Fibroblast of skin of left quadriceps (primary cell): ENCODE data around the gene GATAD2A.
A peak's percentile ranks its signal among the peaks of the same experiment; 100 is the strongest.

Experiments used
- DNase-seq, 2 experiments: peaks; one replicate each; pipeline ENCODE4 v3.0.0-alpha.2; 2013; ENCODE audit warnings: low read depth in 2 of 2

Gene GATAD2A

DNA sequence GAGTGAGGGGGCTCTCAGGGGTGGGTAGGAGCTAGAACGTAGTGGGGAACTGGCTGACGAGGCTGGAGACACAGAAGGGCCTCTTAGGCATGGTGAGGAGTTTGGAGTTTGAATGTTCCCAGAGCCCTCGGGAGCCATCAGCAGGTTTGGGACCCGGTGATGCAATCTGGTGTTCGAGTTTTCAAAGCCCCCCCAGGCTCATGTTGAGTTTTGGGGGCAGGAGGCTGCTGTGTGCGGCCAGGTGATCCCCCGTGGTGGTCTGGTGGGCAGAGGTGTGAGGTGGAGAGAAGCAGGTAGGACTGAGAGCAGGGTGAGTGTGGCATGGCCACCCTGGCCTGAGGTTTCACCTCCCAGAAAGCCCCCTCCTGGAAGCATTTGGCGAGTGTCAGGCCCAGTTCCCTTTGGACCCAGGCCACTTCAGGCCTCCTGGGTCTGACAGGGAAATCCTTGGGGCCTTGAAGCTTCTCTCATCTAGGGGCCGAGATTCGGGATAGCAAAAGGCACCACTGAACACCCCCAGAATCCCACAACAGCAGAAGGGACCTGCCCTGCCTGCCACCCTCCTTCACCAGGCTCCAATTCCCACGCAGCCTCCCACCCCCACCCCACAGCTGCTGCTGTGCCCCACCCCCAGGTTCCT is 124.4 kb downstream of the GATAD2A start:
- DNase-seq, result no peak

DNA sequence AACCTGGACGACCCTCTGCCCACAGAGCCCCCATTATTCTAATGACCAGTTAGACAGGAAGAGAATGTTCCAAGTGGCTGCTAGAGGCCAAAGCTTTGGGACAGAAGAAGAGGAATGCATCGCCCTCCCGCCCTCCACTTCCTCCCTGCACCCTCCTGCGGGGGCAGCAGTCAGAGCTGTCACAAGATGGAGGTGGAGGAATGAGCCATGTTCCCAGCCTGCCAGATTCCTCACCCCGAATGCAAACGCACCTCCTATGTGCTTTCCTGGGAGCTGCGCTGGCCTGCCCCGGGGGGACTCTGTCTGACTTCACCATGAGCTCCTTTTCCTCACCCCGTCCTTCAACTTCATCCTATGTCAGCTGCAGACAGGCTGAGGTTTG is 124.9 kb downstream of the GATAD2A start:
- DNase-seq, result no peak

DNA sequence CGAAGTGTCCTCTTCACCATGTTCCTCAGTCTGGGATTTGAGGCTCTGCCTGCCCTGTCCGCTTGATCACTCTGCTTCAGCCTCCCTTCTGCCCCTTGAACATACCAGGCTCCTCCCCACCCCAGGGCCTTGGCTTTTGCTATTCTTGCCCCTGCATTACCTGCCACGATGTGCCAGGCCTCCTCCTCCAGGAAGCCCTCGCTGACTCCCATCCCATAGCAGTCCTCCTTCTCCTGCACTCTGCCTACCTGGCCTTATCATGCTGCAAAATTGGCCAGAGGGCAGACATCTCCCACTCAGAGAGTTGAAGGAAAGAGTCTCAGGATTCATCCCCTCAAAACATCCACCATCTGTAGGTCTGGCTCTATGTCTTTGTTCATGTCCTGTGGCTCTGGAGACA is 125.4 kb downstream of the GATAD2A start:
- no peak for DNase-seq

DNA sequence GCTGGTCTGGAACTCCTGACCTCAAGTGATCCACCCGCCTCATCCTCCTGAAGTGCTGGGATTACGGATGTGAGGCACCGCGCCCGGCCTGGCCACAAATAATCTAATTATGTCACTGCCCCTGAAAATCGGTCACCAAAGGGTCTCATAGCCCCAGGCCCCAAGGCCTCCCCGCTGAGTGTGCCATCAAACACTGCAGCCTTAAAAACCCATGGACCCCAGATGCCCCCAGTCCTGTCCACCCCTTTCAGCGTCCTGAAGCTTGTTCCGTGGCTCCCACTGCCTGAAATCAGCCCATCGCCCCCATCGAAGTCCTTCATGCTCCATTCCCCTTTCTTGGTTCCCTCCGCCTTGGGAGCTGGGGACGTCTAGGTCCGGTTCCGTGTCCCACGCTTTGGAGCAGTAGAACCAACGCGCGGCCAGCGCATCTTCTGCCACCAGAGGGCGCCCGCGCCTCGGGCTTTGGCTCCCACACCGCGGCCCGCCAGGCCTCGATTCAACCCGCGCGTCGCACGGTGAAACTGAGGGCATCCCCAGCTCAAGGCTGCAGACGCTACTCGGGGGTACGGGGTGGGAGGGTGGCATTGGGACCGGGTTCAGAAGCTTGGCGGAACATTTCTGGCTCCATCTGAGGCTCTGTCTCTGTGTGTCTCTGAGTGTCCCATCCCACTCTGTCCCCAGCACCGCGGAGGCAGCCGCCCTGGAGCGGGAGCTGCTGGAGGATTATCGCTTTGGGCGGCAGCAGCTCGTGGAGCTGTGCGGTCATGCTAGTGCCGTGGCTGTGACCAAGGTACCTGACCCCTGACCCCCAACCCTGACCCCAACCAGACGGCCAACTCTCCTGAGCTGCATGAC is 126.7 kb downstream of the GATAD2A start:
- DNase-seq, result peak; percentile 27 to 34

DNA sequence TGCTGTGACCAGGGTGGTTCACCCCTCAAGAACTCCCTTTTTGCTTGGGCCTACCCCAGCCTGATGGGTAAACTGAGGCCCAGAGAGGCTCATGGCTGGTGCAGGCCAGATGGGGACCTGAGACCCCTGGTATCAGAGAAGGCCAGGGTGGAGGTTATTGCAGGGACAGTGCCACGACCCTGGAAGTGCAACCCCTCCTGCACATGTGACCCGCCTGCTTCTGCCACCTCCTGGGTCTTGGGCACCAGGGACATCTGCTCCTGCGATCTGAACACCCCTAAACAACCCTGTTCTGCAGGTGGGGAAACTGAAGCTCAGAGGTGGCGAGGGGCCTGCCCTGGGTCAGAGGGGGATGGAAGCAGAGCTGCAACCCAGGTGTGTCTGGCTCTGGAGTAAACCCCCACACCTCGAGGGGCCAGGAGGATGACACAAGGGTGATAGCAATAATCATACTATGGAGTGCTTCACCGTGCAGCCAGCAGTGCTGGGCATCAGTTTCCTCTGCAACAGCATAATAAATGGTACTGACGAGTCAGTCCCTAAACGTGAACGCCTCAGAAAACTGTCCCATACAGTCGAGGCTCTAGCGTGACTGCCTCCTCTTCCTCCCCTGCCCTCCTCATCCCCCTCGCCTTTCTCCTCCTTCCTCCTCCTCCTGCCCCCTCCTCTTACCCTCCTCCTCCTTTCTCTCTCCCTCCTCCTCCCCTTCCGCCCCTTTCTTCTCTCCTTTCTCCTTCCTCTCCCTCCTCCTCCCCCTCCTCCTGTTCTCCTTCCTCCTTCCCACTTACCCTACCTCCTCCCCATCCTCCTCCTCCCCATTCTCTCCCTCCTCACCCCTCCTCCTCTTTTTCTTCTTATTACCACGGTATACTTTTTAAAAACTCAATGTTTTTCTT is 127.6 kb downstream of the GATAD2A start:
- no peak for DNase-seq

DNA sequence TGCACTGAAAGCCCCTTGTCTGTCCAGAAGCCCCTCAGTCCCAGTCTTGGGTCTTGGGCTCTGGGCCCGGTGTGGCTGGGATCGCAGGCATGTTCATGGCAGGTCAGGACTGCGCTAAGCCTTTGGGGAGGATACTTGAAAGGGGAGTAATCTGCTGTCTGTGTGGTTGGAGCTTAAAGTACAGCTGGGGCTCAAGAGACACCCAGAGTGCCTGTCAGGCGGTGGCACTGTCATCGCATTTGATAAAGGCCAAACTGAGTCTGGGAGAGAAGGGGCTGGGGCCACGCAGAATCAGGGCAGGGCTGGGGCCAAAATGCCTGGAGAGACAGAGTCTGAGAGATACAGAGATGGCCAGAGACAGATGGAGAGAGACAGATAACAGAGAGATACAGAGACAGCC is 128.4 kb downstream of the GATAD2A start:
- DNase-seq, result no peak

DNA sequence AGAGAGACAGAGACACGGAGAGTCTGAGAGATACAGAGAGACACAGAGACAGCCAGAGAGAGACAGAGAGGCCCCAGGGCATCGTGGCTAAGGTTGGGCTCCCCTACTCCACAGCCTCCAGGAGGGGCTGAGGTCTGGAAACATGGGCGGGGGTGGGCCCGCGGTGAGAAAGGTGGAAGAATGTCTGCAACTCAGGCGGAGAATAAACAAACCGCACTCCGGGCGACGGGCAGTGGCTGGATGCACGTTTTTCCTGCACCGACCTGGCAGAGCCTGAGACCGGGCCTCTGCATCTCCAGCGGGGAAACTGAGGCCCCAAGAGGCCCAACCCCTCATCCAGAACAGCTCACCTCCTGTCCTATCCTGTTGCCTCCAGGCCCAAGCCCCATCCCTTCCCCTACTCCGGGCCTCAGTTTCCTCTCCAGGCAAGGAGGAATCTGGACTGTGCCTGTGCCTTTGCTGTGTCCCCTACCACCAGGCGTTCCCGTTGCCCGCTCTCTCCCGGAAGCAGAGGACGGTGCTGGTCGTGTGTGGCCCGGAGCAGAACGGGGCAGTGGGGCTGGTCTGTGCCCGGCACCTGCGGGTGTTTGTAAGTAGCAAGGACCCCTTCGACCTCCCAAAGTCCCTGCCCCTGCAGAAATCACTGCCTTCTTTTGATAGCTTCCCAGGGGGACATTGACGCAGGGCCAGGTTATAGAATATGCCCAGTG is 129.2 kb downstream of the GATAD2A start:
- DNase-seq, result no peak

DNA sequence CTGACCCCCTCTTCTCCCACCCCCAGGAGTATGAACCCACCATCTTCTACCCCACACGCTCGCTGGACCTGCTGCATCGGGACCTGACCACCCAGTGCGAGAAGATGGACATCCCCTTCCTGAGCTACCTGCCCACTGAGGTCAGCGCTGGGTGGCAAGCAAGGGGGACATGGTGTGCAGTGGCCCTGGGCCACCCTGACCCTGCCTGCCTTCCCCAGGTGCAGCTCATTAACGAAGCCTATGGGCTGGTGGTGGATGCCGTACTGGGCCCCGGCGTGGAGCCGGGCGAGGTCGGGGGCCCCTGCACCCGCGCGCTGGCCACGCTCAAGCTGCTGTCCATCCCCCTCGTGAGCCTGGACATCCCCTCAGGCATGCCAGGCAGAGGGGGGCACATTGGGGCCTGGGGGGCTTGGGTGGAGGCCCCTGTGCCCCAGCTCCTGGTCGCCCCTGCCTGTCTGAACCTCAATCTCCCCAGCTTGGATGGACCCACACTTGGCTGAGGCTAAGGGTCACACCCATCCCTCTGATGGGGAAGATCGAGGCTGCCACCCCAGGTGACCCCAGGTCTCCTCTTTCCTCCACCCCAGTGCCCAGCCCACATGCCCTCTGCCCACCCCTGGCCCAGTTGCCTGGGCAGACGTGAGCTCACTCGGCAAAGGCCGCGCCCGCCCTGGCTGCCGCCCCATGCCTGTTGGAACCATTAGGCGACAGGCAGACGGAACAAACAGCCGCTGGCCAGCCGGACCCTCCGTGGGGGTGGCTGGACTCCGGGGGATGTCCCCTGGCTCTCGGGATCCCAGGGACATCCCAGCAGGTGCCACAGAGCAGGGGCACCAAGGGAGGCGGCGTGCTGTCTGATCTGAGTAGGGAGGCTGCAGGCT is 130.1 kb downstream of the GATAD2A start:
- no peak for DNase-seq

DNA sequence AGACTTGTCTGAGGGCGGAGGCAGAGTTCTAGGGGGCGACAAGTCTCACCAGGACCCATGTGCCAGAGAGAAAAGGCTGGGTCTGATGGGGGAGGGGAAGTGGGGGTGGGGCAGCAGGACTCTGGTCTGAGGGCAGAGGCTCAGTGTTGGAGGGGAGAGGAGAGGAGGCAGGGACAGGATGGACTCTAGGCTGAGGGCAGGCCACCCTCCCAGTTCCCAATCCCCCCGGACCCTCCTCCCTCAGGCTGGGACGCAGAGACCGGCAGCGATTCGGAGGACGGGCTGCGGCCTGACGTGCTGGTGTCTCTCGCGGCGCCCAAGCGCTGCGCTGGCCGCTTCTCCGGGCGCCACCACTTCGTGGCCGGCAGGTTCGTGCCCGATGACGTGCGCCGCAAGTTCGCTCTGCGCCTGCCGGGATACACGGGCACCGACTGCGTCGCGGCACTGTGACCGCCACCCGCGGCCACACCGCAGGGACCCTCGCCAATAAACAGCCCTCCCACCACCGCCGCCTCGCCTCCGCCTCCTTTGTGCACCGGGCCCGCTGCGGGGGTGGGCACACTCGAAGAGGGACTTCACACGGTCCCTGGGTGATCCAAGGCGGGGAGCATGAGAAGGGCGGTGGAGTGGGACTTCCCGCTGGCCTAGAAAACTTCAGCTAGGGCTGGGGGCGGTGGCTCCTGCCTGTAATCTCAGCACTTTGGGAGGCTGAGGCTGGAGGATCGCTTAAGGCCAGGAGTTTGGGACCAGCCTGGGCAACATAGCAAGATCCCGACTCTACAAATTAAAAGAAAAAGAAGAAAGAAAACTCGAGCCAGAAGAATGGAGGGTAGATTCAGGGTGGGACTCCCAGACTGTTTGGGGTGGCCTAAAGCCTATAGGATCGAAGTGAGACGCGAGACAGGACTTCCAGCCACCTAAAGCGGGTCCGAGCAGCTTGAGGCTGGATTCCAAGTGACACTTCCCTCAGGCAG is 131.9 kb downstream of the GATAD2A start:
- DNase-seq, result no peak

DNA sequence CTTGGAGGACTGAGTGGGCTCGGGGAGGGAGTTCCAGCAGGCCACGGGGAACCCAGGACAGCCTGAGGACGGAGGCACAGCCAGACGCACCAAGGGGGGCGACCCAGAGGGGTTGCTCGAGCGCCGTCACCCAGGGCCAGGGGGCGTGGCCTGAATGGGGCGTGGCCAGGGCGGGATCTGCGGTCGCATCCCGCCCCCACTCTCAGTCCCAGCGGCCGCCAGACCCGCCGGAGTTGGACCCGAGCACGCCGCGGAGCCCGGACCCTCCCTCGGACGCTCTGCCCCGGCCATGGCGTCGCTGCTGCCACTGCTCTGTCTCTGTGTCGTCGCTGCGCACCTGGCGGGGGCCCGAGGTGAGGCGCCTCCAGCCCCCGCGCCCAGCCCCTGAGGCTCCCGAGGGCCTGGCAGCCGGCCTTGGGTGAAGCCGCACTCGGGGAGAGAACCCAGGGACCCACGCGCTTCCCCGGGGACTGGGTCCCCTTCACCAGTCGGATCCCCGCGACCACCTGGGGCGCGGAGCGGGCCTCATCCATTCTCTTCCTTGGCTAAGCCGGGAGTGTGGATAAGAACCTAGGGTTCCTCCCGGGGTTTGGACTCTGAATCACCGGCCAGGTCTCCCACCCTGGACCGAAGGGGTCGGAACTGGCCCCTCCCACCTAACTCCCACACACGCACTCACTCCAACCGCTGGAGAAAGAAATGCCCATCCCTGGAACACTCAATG is 132.7 kb downstream of the GATAD2A start, which contains the start of gene CILP2:
CILP2 (plus strand) TSS at position 205 of the 724 bp plus-strand sequence; CDS start at position 290, 85 bp downstream.
- no peak for DNase-seq

DNA sequence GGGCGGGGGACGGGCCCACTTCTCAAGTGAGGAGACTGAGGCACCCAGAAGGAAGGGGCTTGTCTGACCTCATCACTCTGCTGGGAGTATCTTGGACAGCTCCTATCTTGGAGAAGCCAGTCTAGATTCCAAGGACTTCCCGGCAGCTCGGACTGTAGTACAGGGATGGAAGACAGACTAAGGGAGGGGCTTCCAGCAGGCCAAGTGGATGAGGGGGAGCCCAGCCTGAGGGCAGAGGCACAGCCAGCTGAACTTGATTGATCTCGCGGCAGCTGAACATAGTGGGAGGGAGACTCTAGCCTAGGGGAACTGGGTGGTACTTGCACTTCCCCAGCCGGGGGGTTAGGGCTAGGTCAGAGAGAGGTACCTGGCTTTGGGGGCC is 133.3 kb downstream of the GATAD2A start:
- no peak for DNase-seq

DNA sequence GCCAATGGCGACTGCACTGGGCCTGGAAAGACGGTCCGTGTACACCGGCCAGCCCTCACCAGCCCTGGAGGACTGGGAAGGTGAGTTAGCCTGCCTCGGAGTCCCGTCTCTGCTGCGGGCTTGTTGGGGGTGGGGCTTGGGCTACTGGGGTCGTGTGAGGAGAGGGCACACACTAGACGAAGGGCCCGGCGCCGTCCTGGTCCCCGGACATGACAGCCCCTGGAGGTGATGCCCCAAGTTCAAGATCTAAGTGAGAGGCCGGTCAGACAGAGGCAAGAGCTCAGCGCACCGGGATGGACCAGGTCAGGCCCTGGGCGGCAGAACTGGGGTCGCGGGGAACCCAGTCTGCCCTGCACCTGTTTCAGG is 134.2 kb downstream of the GATAD2A start:
- DNase-seq, result no peak

DNA sequence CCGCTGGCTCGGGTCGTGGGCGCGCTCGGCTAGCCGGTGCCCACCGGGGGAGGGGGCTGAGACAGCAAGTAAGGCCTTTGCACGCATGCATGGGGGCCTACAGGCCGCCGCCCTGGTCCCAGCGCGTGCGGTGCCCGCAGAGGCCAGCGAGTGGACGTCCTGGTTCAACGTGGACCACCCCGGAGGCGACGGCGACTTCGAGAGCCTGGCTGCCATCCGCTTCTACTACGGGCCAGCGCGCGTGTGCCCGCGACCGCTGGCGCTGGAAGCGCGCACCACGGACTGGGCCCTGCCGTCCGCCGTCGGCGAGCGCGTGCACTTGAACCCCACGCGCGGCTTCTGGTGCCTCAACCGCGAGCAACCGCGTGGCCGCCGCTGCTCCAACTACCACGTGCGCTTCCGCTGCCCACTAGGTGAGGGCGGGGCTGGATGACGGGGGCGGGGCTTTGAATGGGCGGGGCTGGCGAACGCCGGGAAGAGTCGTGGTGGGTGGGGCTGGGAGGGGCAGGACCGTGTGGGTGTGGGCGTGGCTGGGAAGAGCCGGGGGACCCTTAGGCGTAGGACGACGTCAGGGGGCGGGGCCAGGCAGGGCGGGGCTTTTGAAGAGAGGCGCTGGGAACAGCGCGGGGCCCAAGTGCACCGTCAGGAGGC is 134.7 kb downstream of the GATAD2A start:
- peak; percentile 29 to 35 for DNase-seq

DNA sequence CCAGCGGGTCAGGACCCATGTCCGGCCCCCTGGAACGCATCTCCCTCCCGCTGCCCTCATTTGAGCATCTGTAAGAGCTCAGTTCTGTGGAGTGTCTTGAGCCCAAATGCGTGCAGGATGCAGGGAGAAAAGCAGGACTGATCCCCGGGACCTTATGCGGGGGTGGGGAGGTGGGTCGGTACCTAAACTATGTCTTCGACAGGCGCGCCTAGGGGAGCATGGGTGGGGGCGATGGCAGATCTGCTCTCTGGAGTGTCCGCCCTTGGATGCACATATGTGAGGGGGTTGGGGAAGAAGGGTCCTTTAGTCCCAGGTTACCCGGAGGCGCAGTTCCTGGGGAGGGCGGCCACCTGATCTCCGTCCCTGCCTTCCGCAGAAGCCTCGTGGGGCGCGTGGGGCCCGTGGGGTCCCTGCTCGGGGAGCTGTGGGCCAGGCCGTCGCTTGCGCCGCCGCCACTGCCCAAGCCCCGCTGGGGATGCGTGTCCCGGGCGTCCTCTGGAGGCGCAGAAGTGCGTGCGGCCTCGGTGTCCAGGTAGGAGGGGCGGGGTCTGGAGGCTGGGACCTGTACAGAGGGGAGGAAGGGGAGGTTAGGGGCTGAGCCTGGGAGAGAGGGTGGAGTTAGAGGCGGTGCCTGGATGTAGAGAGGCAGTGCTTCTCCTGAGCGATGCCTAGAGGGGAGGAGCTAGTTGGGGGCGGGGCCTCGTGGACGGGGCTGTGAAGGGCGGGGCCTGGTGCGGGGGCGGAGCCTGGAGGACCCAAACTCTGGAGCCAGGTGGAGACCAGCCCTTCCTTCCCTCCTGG is 135.4 kb downstream of the GATAD2A start:
- no peak for DNase-seq

DNA sequence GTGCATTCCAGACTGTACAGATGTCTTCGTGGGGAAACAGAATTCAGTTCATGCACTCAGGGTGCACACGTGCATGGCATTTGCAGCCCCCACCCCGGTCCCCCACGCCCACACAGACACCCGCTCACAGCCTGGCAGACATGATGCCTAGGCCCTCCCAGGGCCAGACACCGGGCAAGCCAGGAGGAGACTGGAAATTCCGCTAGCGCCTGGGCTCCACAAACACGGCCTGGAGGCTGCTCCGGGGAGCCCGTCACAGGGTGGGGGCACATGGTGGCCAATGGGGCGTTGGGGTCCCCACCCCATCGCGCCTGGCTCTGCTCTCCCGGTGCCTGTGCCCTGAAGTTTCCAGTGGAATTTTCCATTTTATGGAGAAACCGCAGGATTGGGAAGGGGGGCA is 136.1 kb downstream of the GATAD2A start:
- DNase-seq, result no peak

DNA sequence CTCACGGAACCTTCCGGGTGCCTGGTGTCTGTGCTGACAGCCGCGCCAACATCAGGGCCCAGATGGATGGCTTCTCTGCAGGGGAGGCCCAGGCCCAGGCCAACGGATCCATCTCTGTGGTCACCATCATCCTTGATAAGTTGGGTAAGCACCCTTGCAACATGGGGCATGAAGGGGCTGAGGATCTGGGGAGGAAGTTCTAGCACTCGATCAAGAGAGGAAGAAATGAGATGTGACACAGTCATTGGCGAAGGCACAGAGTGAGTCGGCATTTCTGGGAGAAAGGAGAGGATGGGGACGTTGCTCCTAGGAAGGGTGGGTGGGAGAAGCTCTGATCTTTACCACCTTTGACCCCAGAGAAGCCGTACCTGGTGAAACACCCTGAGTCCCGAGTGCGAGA is 137.0 kb downstream of the GATAD2A start:
- DNase-seq, result no peak

DNA sequence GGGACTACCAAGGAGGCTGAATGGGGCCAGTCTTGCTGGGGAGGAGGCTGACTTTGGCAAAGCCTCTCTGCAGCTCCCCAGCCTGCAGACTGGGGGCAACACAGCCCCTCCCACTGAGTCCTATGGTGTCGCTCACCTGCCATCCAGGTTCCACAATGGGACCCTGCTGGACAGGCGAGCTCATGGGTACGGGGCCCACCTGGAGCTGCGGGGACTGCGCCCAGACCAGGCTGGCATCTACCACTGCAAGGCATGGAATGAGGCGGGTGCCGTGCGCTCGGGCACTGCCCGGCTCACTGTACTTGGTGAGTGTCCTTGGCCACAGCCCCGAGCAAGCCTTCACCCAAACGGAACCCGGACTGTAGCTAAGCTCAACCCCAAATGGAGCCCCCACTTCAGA is 137.6 kb downstream of the GATAD2A start:
- no peak for DNase-seq
